GM18517 (cell line): ENCODE measurements around the gene ARHGEF33.

ENCODE experiments used
- ATAC-seq: cut with Tn5 transposase; IDR thresholded peaks from one replicate; pipeline ENCODE4 v1.9.1; 2021; ENCODE audit warnings: mild to moderate bottlenecking, moderate library complexity; ENCODE audit not compliant: unreplicated experiment

The ARHGEF33 gene

GRCh38 chr2:38951766-38952165 is 62.1 kb downstream of the ARHGEF33 start:
- ATAC-seq: no peak

- no peak for ATAC-seq
Observed at GRCh38 chr2:38957972-38958371, 68.3 kb downstream of the ARHGEF33 start.

- ATAC-seq: no peak
Observed at GRCh38 chr2:38959466-38959865, 69.8 kb downstream of the ARHGEF33 start.

GRCh38 chr2:38959938-38960608 is 70.4 kb downstream of the ARHGEF33 start:
- no peak for ATAC-seq

GRCh38 chr2:38960609-38961320 is 71.1 kb downstream of the ARHGEF33 start:
- ATAC-seq: no peak

- no peak for ATAC-seq
Observed at GRCh38 chr2:38966006-38966405, 76.3 kb downstream of the ARHGEF33 start.

- ATAC-seq: no peak
Observed at GRCh38 chr2:38966678-38967077, 77.0 kb downstream of the ARHGEF33 start.

GRCh38 chr2:38968021-38968420 is 78.3 kb downstream of the ARHGEF33 start:
- no peak for ATAC-seq

- no peak for ATAC-seq
Observed at GRCh38 chr2:38971377-38971776, 81.7 kb downstream of the ARHGEF33 start.

GRCh38 chr2:38973266-38973665 is 83.6 kb downstream of the ARHGEF33 start:
- no peak for ATAC-seq

- no peak for ATAC-seq
Observed at GRCh38 chr2:38975042-38975441, 85.4 kb downstream of the ARHGEF33 start.

- no peak for ATAC-seq
Observed at GRCh38 chr2:38977047-38977446, 87.4 kb downstream of the ARHGEF33 start.

- ATAC-seq: no peak
Observed at GRCh38 chr2:38978296-38978903, 88.7 kb downstream of the ARHGEF33 start.

GRCh38 chr2:38978908-38979307 is 89.2 kb downstream of the ARHGEF33 start:
- no peak for ATAC-seq

- ATAC-seq: no peak
Observed at GRCh38 chr2:38981003-38981669, 91.5 kb downstream of the ARHGEF33 start.

GRCh38 chr2:38981670-38982357 is 92.1 kb downstream of the ARHGEF33 start:
- no peak for ATAC-seq

- no peak for ATAC-seq
Observed at GRCh38 chr2:38982498-38982897, 92.8 kb downstream of the ARHGEF33 start.

GRCh38 chr2:38988716-38989115 is 99.0 kb downstream of the ARHGEF33 start:
- ATAC-seq: no peak

- no peak for ATAC-seq
Observed at GRCh38 chr2:38991899-38992298, 102.2 kb downstream of the ARHGEF33 start.

- ATAC-seq: no peak
Observed at GRCh38 chr2:38997781-38998180, 108.1 kb downstream of the ARHGEF33 start.

- no peak for ATAC-seq
Observed at GRCh38 chr2:39000552-39000951, 110.9 kb downstream of the ARHGEF33 start.
